ENCODE data around the gene GREB1.

GREB1 gene

GRCh38 chr2:11513319-11513718, 20.5 kb upstream of the GREB1 start:
- TF ChIP-seq, protein P1, sequence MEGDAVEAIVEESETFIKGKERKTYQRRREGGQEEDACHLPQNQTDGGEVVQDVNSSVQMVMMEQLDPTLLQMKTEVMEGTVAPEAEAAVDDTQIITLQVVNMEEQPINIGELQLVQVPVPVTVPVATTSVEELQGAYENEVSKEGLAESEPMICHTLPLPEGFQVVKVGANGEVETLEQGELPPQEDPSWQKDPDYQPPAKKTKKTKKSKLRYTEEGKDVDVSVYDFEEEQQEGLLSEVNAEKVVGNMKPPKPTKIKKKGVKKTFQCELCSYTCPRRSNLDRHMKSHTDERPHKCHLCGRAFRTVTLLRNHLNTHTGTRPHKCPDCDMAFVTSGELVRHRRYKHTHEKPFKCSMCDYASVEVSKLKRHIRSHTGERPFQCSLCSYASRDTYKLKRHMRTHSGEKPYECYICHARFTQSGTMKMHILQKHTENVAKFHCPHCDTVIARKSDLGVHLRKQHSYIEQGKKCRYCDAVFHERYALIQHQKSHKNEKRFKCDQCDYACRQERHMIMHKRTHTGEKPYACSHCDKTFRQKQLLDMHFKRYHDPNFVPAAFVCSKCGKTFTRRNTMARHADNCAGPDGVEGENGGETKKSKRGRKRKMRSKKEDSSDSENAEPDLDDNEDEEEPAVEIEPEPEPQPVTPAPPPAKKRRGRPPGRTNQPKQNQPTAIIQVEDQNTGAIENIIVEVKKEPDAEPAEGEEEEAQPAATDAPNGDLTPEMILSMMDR (IDR thresholded peaks at IDR 0.05; ENCODE audit: low read depth, low read length), result no peak
- no peak overlapping the region for H3K4me3 ChIP-seq (ENCODE audit: low read depth, low read length)

DNA sequence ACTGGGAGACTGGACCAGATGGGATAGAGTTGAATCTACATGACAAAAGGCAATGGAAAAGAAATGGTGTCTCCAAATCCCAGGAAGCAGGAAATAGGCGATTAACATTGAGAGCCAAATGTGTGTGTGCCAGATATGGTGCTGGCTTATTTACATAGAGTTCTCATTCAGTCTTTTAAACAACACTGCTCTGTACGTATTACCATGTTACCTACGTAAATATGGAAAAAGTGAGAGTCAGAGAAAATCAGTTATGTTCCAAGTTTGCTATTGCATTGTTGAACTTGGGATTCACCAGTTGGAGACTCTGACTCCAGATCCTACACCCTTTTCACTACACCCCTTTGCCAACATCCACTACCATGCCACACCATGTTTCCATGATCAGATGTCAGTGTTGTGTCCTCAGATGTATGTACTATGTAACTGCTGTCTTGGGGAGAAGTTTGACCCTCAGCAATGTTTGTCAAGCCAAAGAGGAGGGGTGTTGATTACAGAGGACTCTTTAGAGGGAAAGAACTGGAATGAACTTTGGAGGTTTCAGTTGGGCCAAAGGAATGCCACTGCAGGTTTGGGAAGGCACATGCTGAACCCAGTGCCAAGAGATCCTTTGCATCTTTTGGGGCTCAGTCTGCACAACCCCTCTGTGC, 19.6 kb upstream of the GREB1 start:
- TF ChIP-seq, protein P1 (IDR thresholded peaks at IDR 0.05; ENCODE audit: low read depth, low read length), result no peak
- no peak overlapping the region for H3K4me3 ChIP-seq (ENCODE audit: low read depth, low read length)

- H3K4me3 ChIP-seq (ENCODE audit: low read depth, low read length), result no peak overlapping the region
- TF ChIP-seq, protein P1 (IDR thresholded peaks at IDR 0.05; ENCODE audit: low read depth, low read length), result no peak
Measured at GRCh38 chr2:11514904-11515303, 18.9 kb upstream of the GREB1 start.

- no peak overlapping the region for H3K4me3 ChIP-seq (ENCODE audit: low read depth, low read length)
Measured at GRCh38 chr2:11515490-11515981, 18.3 kb upstream of the GREB1 start.

GRCh38 chr2:11516984-11517648, 16.7 kb upstream of the GREB1 start:
- TF ChIP-seq, protein P1 (IDR thresholded peaks at IDR 0.05; ENCODE audit: low read depth, low read length), result no peak
- H3K4me3 ChIP-seq (ENCODE audit: low read depth, low read length), result no peak overlapping the region

More at GRCh38 chr2:11515490-11515981, 18.3 kb upstream of the GREB1 start:
- TF ChIP-seq, protein P1 (IDR thresholded peaks at IDR 0.05; ENCODE audit: low read depth, low read length), result no peak

GRCh38 chr2:11517906-11518305, 15.9 kb upstream of the GREB1 start:
- TF ChIP-seq, protein P1 (IDR thresholded peaks at IDR 0.05; ENCODE audit: low read depth, low read length), result no peak
- H3K4me3 ChIP-seq (ENCODE audit: low read depth, low read length), result no peak overlapping the region

DNA sequence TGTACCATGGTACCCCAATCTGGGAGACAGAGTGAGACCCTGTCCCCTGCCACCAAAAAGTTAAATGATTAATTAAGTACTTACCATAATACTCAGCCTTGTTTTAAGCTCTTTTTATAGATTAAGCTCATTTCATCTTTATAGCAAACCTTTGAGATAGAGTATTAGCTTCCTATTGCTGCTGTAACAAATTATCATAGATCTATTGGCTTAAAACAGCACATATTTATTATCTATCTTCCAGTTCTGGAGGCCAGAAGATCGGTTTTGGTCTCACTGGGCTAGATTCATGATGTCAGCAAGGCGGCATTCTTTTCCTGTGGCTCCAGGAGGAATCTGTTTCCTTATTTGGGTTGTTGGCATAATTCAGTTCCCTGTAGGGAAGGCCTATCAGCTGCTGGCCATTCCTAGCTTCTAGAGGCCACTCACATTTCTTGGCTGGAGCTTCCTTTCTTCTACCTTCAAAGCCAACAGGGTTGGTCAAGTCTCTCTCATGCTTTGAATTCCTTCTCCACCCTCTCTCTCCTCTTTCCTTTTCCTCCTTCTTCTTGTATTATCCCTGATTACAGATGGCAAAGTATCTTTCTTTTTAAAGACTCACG, 13.7 kb upstream of the GREB1 start:
- TF ChIP-seq, protein P1 (IDR thresholded peaks at IDR 0.05; ENCODE audit: low read depth, low read length), result no peak
- no peak overlapping the region for H3K4me3 ChIP-seq (ENCODE audit: low read depth, low read length)

All from WI38 (cell line).